GM19023 (cell line): ENCODE results near the gene DIO1.
"Not testable (repeated sequence)": the region's sequence is repeated elsewhere in the genome, so short reads cannot be mapped to it uniquely, and the experiment has no call there.

Source experiments
- ATAC-seq: cut with Tn5 transposase; IDR thresholded peaks from one replicate; pipeline ENCODE4 v1.9.1; 2021; ENCODE audit warnings: mild to moderate bottlenecking, moderate library complexity; ENCODE audit not compliant: unreplicated experiment

Gene DIO1

DNA sequence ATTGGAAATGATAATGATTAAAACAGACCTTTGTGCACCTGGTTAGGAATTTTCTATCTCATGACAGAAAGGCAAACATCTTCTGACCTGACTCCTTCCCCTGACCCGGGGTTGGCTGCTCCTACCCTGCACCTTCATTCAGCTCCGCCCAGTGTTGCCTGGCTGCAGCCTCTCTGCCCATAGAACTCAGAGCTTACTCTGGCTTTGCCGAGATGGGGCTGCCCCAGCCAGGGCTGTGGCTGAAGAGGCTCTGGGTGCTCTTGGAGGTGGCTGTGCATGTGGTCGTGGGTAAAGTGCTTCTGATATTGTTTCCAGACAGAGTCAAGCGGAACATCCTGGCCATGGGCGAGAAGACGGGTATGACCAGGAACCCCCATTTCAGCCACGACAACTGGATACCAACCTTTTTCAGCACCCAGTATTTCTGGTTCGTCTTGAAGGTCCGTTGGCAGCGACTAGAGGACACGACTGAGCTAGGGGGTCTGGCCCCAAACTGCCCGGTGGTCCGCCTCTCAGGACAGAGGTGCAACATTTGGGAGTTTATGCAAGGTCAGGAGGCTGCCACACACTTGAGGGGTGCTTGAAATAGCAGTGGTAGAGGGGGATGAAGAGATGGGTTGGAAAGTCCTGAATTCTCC, at the start of gene DIO1:
DIO1 (plus strand) TSS at position 189 of the 638 bp plus-strand sequence; CDS start at position 213, 24 bp downstream.
- no peak for ATAC-seq

DNA sequence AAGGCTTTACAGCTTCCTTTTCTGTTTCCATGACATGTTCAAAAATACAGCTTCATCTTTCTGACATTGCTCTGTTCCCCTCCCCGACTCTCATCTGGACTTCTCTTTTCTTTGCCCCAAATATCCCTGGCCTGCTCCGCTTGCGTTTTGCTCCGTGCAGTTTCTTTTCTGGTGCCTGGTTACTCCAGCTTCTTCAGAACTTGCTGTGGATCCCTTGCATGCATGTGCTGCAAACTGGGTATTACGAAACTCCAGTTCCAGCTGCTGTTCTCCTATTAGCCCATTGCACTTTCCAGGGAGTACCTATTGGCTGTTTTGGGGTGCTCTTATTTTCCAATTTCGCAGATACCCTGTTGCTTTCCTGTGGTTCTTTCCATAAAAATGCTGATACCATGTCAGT, 46.0 kb upstream of the DIO1 start:
- no peak for ATAC-seq

DNA sequence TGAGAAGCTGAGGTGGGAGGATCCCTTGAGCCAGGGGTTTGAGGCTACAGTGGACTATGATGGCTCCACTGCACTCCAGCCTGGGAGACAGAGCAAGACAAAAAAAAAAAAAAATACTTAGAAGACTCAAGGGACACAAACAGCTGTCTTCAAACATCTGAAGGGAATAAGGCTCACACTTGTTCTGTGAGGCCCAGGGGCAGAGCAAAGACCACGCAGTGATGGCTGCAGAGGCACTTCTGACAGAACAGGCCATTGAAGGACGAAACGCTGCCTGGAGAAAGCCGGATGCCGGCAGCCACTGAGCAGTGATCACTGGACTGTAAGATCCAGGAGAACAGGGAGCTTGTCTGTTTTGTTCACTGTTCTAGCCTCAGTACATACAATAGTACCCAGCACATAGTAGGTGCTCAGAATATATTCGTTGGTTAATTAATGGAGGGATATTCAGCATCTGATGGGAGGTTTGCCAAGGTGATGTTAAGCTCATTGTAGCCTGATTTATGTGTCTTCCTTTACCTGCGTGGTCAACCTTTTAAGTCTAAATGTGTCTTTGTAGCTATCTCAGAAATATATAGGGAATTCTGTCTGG, 43.8 kb upstream of the DIO1 start:
- no peak for ATAC-seq

DNA sequence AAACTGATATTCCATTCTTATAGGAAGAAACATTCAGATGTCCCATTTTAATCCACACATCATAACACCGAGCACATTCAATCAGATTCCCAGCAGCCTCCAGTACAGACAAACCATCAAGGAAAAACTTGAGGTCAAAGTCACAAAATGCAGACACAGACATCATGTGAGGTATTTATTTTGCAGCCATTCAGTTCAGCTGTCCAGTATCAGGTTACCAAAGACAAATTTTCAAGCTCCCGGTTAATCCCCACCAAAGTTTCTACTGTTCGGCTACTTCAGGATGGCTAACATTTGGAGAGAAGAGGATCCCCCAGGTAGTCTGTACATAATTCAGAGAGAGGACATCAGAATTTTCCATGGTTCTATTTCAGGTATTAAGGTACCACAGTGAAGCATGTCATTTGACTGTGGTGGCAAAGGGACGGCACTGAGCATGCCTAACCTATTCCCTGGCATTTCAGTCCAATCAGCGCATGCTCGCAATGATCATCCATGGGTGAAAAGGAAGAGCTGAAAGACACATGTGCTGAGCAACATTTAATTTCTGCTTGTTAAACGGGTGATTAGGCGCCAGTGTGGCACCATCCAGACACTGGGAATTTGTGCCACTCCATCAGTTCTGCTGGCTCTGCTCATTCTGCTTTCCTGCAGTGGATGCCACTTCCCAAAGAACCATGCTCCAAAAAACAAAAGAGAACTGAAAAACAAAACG, 42.3 kb upstream of the DIO1 start:
- no peak for ATAC-seq

DNA sequence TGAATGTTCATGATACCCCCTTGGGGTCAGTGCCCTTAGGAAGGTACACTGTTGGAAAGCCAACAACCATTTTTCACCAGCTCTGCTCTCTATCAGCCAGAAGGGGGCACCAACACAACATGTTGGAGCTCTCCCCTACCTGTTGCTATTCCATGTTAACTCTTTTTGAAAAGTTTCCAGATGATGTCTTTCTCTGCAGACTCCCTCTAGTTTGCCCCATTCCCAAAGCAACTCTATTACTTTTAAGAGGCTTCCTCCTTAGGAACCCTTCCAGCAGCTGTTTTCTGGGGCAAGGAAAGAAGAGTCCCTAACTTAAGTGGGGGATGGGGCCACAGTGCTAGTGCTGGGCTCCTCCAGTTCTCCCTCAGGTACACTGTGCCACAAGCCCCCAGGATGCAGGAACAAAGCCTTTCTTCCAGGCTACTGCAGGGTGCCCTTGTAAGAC, 33.0 kb upstream of the DIO1 start:
- no peak for ATAC-seq

DNA sequence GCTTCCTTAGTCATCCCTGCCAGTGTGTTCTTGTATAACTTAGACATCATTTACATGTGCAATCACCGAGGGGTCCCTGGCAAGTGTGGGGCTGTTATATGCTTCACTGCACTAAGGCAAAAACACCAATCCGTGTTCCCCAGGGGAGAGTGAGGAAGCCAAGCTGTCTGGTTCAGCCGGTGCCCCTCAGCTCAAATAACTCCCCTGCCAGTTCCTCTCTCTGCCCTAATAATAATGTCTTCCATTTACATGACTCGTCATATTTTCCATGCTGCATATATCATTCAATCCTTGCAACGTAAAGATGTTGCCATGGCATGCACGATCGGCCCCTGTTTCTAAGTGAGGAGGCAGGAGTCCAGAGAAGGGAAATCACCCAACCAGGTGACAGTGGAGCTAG, 31.5 kb upstream of the DIO1 start:
- ATAC-seq: no peak

DNA sequence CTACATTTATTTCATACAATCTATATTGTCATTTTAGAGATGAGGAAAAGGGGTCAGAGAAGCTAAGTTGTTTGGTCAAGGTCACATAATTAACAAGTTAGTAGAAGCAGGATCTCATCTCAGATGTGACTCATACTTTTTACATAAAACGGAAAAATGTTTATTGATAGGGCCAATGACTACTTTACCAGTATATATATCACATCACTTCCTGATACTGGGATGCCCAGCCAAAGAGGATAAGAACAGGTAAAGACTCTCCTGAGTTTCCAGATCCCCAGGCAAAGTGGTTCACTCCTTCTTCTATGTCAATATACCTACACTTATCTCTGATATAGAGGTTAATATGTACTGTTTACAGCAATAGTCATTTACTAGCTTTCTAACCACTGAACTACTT, 25.4 kb upstream of the DIO1 start:
- ATAC-seq: no peak

DNA sequence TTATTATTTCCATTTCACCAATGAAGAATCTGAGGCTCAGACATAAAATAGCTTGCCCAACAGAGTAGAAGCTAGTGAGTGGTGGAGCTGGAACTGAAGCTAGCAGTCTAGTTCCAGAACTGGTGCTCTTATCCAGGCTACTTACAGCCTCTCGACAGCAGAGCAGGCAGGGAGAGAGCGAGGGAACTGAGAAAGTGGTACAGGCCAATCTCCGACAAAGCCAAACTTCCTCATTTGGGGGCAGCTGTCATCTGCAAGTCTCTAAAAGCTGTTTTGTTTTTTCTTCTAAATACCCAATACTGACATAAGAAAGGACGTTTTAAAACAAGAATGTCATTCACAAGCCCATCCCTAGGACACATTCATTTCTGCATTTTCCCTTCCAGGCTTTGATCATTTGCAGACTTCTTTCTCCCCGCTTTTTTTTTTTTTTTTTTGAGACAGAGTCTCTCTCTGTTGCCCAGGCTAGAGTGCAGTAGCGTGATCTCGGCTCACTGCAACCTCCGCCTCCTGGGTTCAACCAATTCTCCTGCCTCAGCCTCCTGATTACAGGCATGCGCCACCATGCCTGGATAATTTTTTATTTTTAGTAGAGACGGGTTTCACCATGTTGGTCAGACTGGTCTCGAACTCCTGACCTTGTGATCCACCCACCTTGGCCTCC, 24.4 kb upstream of the DIO1 start:
- ATAC-seq: no peak

DNA sequence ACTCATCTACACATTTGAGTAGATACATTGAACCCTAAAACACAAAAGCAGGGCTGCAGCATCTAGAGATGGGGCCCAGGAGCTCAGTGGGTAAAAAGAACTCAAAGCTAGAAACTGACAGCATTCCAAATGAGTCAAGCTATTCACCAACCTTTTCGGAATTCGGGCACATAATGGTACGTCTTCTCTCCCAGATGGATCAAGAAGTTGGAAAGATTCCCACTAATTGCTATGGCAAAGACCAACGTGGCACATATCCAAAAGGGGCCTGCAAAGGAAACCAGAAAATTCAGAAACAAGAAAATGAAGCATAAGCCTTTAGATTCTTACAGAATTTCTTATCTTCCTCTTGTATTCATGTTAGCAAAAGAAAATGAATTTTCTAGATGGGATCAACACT, 22.8 kb upstream of the DIO1 start:
- no peak for ATAC-seq

DNA sequence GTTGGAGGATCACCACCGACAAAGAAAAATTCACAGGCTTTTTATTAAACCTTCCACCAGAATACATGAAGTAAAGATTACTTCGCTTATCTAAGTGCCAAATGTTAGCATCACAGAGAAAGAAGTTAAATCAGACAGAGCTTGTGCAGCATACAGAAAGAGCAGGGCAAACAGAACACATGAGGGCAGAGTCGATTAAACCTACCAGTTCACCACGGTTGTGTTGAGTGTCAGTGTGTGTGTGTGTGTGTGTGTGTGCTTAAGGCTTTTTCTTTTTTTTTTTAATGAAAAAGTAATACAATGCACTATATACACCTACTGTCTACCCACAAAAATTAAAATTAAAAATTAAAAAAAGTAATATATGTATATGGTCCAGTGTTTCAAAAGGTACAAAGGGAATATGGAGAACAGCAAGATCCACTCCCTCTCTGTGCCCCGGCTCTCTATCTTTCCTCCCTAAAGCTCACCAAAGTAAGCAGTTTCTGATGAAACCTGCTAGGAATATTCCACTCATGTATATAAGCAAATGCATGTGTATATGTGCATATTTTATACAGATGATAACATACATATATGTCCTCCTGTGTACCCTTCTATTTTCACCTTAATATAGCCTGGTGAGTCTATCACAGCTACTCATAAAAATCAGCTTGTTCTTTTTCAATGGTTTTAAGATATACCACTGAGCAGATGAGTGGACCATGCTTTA, 22.1 kb upstream of the DIO1 start:
- ATAC-seq: no peak

DNA sequence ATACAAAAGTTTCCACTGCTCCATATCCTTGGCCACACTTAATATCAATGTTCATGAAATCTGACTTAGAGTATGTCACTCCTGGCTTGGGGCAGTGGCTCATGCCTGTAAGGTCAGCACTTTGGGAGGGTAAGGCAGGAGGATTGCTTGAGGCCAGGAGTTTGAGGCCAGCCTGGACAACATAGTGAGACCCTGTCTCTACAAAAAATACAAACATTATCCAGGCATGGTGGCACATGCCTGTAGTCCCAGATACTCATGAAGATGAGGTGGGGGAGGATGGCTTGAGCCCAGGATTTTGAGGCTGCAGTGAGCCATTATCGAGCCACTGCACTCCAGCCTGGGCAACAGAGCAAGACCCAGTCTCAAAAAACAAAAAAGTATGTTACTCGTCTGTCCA, 18.8 kb upstream of the DIO1 start:
- not testable (repeated sequence) for ATAC-seq

DNA sequence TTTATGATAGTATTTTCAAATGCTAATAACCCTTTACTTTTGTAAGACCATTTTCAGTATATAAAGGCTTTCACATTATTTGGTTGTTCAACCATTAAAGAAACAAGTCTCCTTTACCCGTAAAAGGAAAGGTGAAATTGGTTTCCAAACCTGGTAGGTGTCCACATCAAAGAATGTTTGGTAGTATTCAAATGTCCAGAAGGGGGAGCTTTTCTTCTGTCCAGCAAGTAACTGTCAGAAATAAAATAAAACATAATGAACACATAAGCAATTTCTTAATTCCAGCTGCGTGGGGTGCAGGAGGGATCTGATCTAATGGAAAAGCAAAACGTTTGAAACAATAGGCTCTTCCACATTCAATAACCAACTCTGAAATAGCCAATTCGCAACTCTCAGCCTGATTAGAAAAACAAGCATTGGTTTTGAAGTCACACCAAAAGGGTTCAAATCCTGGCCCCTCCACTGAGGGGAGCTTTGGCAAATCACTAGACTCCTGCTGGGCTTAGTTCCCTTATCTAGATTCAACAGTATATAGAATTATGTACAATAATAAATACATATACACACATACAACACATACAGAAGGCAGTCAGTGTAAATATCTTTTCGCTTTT, 15.4 kb upstream of the DIO1 start:
- ATAC-seq: no peak

DNA sequence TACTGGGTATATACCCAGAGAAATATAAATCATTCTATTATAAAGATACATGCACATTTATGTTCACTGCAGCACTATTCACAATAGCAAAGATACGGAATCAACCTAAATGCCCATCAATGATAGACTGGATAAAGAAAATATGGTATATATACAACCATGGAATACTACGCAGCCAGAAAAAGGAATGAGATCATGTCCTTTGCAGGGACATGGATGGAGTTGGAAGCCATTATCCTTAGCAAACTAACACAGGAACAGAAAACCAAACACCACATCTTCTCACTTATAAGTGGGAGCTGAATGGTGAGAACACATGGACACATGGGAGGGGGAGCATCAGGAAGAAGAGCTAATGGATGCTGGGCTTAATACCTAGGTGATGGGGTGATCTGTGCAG, 12.1 kb upstream of the DIO1 start:
- ATAC-seq: not testable (repeated sequence)

DNA sequence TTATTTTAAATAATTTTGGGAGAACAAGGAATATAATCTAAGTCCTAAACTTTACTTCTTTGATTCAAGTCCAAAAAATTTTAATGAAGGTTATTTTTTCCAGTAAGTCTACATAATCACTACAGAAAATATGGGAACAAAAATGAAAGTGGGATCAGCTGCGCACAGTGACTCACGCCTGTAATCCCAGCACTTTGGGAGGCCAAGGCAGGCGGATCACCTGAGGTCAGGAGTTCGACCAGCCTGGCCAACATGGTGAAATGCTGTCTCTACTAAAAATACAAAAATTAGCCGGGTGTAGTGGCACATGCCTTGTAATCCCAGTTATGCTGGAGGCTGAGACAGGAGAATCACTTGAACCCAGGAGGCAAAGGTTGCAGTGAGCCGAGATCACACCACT, 10.4 kb upstream of the DIO1 start:
- ATAC-seq: not testable (repeated sequence)

DNA sequence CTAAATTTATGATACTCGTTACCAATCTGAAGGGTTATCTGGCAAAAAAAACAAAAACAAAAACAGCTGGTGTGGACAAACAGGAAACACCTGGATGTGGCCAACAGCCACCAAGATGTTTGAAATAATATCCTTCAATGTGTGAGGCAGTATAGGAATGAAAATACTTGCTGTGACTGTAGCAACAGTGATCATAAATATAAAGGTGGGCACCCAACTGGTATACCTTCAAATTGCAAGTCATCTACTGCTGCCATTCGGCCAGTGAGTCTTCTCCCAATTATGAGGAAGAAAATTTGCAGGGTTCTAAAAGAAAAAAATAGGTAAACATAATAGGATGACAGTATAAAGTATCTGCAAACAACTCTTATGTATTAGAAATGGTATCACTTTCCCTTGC, 5.3 kb upstream of the DIO1 start:
- ATAC-seq: no peak

DNA sequence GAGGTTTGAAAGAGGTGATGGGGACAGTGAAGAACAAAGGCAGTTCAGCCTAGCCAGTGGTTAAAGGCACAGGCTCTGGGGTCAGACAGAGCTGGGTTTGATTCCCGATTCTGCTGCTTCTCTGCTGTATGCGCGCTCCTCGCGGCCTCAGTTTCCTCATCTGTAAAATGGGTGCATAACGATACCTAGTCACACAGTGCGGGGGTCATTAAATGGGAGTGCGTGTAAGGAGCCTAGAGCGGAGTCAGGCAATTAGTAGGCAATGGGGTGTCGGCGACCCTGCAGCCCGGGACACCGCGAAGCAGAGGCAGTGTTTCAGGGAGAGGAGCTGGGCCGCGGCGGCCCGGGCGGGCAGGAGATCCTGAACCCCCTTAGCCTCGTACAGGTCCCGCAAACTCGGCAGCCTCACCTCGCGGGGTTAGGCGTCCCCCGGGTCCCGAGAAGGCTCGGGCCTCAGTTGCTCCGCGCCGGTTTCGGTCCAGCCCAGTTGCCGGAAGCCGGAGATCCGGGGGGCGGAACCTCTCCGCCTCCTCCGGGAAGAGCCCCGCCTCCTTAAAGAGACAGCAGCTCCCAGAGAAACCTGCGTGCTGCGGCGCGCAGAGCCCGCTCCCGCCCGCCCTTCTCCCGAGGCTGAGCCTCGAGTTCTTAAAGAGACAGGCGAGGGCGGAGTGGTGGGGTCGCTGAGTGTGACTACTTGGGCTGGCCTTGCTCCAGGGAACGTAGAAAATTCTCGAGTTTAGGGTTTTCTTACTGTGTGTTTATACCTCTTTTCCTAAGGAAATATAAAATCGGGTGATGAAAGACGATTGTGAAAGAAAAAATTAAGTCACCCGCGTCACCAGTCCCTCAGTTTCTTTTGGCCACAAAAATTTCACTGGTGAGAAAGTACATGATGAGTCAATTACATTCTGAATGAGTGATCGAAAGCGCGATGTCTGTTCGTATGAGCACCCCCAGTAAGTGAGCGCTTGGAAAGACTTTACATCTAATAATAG, 4.4 kb upstream of the DIO1 start, which contains the start of gene YIPF1:
YIPF1 (minus strand) TSS at position 494 of the 995 bp plus-strand sequence. CDS start 860 bp downstream, outside the sequence.
- ATAC-seq: peak; percentile 91

DNA sequence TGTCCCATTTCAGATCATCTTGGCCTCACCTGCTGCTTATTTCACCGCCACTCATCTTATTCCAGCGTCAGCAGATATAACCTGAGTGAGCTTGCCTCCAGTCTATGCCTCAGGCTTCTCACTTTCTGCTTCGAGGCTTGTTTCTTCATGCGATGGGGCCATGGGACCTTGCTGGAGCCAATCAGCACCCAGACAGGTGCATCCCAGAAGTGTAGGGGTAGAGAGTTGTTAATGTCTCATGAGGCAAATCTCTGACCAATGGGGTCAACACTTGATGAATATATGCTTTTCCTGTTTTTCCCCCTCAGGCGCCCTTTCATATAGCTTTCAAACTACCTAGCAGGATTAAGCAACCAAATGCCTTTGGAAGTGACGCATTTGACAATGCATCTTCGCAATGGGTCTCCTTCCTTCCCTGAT, 3.5 kb upstream of the DIO1 start:
- ATAC-seq: no peak

DNA sequence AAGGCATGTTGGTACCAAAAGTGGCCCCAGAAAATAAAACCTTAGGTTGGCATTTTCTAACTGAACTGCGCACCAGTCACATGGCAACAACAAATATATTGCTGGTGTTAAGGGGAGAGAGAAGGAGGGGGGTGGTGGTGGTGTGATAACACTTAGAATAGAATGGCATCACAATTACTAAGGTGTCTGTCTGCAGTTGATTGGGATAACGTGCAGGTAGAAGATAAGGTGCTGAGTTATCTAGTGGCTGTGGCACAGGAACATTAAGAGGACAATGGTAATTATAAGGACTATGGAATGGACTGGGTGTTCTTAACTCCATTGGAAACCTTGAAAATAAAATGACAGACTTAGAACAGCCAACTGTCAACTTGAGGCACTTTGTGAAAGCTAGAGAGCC, 3.0 kb upstream of the DIO1 start:
- ATAC-seq: no peak

DNA sequence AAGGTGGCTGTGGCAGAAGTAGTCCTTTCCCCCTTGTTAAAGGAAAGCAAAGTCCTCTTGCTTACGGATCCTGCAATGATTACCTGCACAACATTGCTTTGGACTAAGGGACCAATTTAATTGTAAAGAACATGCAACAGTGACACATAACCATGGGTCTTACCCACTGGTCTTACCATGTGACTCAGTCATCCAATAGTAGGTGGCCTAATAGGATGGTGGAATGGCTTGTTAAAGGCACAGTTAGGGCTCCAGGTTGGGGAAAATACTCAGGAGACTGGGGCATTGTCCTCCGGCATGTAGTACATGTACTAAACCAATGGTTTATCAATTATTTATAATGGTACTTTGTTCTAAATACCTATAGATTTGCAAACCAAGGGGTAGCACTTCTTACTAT, 2.3 kb upstream of the DIO1 start:
- ATAC-seq: no peak
